Liver (tissue), 3 donors: ENCODE measurements around the gene ZBP1.

ENCODE experiments used
- EGR1 ChIP-seq, 2 donors: IDR thresholded peaks; 2 replicates each; pipeline ENCODE4 v1.6.1; 2016 to 2018; ENCODE audit warnings: antibody characterized with exemption in 2 of 2, low read depth in 2 of 2
- FOXA1 ChIP-seq: IDR thresholded peaks from 2 replicates; pipeline ENCODE4 v1.6.1; 2016; ENCODE audit warnings: antibody characterized with exemption
- GABPA ChIP-seq, 2 donors: IDR thresholded peaks in 1 of 2; conservative IDR thresholded peaks in 1 of 2; 2 replicates each; pipeline ENCODE4 v1.6.1; 2016; ENCODE audit warnings: antibody characterized with exemption in 2 of 2, mild to moderate bottlenecking in 1 of 2, moderate library complexity in 1 of 2
- HNF4G ChIP-seq: IDR thresholded peaks from 2 replicates; pipeline ENCODE4 v1.6.1; 2016; ENCODE audit warnings: antibody characterized with exemption
- JUND ChIP-seq, 2 donors: IDR thresholded peaks; 2 replicates each; pipeline ENCODE4 v1.6.1; 2016; ENCODE audit warnings: antibody characterized with exemption in 2 of 2
- RXRA ChIP-seq, 2 donors: IDR thresholded peaks; 2 replicates each; pipeline ENCODE4 v1.6.1; 2017 to 2018; ENCODE audit warnings: antibody characterized with exemption in 2 of 2, mild to moderate bottlenecking in 1 of 2
- SP1 ChIP-seq: IDR thresholded peaks from 2 replicates; pipeline ENCODE4 v1.6.1; 2018; ENCODE audit warnings: antibody characterized with exemption, mild to moderate bottlenecking
- TAF1 ChIP-seq: conservative IDR thresholded peaks from 2 replicates; pipeline ENCODE4 v1.6.1; 2016; ENCODE audit warnings: antibody characterized with exemption, mild to moderate bottlenecking
- YY1 ChIP-seq: IDR thresholded peaks from 2 replicates; pipeline ENCODE4 v1.6.1; 2016; ENCODE audit warnings: antibody characterized with exemption, mild to moderate bottlenecking
- TF ChIP-seq, protein P1 (sequence below): fragments of 150-350 bp; IDR thresholded peaks from 2 replicates; pipeline ENCODE4 v1.5.1; 2017; ENCODE audit warnings: improper control_type of control experiment, low read depth, low read length; ENCODE audit not compliant: missing input control
- donor health status: healthy.
- donor health status: healthy.

DNA sequence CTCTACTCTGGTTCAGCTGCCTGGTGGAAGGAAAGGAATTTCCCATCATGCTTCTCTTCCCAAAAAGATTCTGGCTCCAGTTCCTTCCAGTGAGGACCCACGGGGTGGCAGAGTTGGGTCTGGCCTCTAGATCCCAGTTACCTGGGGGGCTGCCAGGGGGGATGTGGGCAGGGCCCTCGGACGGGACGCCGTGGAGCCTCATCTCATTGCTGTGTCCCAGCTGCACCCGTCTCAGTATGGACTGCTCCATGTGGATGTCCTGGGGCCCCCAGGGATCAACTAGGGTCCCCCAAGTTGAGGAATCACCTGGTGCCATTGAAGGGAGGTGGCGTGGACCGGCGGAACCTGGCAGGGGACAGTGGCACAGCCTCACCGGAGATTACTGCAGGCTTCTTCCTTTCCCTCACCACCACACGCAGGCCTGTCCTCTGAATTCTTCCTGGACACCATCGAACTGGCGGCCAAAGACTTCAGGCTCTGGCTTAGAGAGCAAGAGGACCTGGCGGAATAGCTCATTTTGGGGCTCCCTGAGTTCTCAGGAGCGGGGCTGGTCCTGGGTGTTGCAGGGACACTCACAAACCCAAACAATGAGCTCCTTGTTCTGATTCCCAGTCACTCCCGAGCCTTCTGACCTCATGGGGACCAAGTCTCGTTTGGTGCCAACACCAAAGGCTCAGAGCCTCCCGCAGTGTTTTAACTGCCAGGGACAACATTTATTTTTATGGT, 8.5 kb downstream of the ZBP1 start:
- TF ChIP-seq GABPA (IDR thresholded peaks at IDR 0.05 in 1 of 2, conservative IDR thresholded peaks at IDR 0.05 in 1 of 2) (no peak), YY1 (no peak), HNF4G (no peak), EGR1 (IDR thresholded peaks at IDR 0.05; ENCODE audit: low read depth in 2 of 2) (no peak), FOXA1 (no peak), RXRA (IDR thresholded peaks at IDR 0.05) (no peak), JUND (IDR thresholded peaks at IDR 0.05) (no peak), SP1 (no peak), TAF1 (no peak)
- TF ChIP-seq, protein P1, sequence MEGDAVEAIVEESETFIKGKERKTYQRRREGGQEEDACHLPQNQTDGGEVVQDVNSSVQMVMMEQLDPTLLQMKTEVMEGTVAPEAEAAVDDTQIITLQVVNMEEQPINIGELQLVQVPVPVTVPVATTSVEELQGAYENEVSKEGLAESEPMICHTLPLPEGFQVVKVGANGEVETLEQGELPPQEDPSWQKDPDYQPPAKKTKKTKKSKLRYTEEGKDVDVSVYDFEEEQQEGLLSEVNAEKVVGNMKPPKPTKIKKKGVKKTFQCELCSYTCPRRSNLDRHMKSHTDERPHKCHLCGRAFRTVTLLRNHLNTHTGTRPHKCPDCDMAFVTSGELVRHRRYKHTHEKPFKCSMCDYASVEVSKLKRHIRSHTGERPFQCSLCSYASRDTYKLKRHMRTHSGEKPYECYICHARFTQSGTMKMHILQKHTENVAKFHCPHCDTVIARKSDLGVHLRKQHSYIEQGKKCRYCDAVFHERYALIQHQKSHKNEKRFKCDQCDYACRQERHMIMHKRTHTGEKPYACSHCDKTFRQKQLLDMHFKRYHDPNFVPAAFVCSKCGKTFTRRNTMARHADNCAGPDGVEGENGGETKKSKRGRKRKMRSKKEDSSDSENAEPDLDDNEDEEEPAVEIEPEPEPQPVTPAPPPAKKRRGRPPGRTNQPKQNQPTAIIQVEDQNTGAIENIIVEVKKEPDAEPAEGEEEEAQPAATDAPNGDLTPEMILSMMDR, result no peak
